Astrocyte of the spinal cord (primary cell): ENCODE results near the gene KLHL18.

Experiments used
- DNase-seq: peaks from one replicate; pipeline ENCODE4 v3.0.0; 2011; ENCODE audit warnings: low read depth, low spot score
- H3K4me3 ChIP-seq: 2 replicates; pipeline ENCODE4 v1.5.1; 2011; ENCODE audit warnings: low read depth, mild to moderate bottlenecking, low read length, moderate library complexity
- in situ Hi-C: cut with HindIII; loops from 2 replicates; pipeline ENCODE4 v1.10.0; 2017; ENCODE audit warnings: low sequenced_read_pairs
- TF ChIP-seq, protein P1 (sequence below): IDR thresholded peaks from 2 replicates; pipeline ENCODE4 v1.5.1; 2012; ENCODE audit warnings: low read depth, mild to moderate bottlenecking, low read length, inconsistent platforms

Gene KLHL18

DNA sequence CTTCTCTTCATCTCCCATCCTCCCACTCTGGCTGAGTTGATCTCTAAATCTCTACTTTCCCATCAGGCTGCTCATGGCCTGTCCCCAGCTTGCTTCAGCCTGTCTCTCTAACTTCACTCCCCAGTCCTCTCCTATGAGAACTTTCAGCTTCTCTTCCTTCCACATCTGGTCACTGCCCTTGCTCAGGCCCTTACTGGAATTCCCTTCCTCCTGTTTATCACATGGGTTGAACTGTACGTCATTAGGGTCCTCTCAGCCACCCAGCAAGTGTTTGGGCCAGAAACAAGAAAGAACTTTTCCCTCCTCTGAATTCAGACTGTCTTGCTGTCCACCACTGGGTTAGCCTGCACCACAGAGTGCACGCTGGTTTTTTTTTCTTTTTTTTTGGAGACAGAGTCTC, 103.1 kb downstream of the KLHL18 start:
- no peak for DNase-seq
- TF ChIP-seq, protein P1, sequence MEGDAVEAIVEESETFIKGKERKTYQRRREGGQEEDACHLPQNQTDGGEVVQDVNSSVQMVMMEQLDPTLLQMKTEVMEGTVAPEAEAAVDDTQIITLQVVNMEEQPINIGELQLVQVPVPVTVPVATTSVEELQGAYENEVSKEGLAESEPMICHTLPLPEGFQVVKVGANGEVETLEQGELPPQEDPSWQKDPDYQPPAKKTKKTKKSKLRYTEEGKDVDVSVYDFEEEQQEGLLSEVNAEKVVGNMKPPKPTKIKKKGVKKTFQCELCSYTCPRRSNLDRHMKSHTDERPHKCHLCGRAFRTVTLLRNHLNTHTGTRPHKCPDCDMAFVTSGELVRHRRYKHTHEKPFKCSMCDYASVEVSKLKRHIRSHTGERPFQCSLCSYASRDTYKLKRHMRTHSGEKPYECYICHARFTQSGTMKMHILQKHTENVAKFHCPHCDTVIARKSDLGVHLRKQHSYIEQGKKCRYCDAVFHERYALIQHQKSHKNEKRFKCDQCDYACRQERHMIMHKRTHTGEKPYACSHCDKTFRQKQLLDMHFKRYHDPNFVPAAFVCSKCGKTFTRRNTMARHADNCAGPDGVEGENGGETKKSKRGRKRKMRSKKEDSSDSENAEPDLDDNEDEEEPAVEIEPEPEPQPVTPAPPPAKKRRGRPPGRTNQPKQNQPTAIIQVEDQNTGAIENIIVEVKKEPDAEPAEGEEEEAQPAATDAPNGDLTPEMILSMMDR, result no peak
- in situ Hi-C loops, result no loop called here
- H3K4me3 ChIP-seq, result no peak overlapping the region

DNA sequence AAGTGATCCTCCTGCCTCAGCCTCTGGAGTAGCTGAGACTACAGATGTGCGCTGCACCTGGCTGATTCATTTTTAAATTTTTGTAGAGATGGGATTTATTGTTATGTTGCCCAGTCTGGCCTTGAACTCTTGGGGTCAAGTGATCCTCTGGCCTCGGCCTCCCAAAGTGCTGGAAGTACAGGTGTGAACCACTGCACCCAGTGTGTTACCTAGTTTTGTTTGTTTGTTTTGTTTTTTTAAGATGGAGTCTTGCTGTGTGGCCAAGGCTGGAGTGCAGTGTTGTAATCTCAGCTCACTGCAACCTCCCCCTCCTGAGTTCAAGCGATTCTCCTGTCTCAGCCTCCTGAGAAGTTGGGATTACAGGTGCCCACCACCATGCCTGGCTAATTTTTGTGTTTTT, 110.2 kb downstream of the KLHL18 start:
- H3K4me3 ChIP-seq, result no peak overlapping the region
- in situ Hi-C loops, result no loop called here
- DNase-seq, result no peak
- TF ChIP-seq, protein P1, result no peak

DNA sequence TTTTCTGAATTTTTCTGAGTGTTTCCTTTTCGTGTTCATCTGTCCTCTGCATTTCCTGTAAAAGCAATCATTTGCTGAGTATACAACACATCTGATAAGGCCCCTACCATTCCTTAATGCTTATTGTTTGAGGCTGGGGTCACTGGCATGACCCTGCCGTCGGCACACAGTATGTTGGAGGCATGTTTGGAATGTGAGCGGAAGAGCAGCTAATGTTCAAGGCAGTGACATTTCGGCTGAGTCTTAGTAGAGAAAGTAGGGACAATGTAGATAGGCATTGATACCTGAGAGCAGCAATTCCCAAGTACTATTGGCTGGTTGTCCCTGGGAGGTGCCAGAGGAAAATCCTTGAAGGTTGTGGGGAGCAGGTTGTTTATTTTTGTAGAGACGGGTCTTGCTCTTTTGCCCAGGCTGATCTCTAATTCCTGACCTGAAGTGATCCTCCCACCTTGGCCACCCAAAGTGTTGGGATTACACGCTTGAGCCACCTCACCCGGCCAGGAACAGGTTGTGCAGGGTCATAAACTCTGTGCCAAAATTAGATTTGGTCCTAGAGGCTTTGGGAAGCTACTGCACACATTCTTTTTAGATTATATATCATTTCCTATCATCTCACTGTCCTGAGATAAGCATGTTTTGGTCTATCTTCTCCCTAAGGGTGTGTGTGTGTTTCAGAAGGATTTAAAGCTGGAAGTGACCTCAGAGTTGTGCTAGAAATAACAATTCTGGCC, 111.6 kb downstream of the KLHL18 start:
- in situ Hi-C loops, result no loop called here
- TF ChIP-seq, protein P1, result no peak
- H3K4me3 ChIP-seq, result no peak overlapping the region
- no peak for DNase-seq

DNA sequence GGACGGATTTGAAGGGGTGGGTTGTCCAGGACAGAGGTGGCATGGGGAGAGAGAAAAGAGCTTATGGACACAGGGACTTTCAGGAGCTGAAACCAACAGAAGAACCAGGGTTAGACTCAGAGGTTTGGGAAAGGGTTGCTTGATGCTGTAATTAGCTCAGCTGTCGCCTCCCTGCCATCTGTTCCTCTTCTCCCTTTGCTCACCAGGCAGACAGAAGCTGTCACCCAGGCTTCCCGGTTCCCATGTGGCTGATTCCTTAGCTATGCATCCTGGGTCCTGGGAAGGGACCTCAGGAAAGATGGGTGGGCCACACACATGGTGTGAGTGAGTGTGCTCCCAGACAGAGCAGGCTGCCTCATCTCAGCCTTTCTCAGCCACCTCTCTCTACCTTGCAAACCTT, 112.1 kb downstream of the KLHL18 start:
- in situ Hi-C loops, result no loop called here
- no peak overlapping the region for H3K4me3 ChIP-seq
- DNase-seq, result no peak
- TF ChIP-seq, protein P1, result no peak
